Left renal pelvis (tissue), 4 donors: ENCODE data around the gene PREX1. TPM values are rescaled to one million over a fixed set of nuclear protein-coding genes. Genes with fewer than 3 reads are reported as not detected.
A peak's percentile ranks its signal among the peaks of the same experiment; 100 is the strongest.

Experiments used
- DNase-seq, 4 donors: peaks; one replicate each; pipeline ENCODE4 v3.0.0-alpha.2; 2013; ENCODE audit warnings: low read depth in 4 of 4, low spot score in 3 of 4
- polyA plus RNA-seq, 4 donors: library from polyadenylated mRNA; unstranded; fragments of 120-200 nt; gene quantifications; one replicate each; pipeline ENCODE4 v1.2.1, GENCODE V29; 2013; ENCODE audit not compliant: insufficient read length in 4 of 4

The PREX1 gene
- polyA plus RNA-seq, 4 donors = 11.2 to 14.5 (median 14.3) TPM

DNA sequence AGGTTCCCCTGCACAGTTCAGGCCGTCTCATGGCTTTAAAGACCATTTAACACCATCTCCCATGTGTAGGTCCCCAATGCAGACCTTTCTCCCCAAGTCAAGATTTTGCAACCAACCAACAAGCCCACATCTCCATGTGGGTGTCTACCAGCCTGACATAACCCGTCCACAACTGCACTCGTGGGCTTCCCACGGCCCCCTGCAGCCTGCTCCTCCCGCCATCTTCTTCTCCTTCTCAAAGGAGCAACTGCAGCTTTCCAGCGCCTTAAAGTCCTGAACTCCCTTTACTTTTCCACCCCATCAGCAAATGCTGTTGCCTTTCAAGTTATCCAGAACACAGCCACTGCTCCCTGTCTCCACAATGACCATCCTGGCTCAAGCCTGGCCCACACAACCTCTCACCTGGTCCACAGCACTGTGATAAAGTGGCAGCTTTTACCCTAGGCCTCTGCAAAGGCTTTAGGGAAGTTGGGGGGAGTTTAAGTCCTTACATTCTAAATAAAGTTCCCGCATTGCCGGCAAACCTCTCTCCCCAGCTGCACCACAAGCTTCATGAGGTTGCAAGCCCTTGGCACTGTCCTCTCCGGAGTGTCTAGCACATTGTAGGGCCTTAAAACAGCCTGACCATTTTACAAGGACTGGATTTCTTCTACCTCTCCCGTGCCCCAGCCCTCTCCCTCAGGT is 140.5 kb downstream of the PREX1 start:
- no peak for DNase-seq

DNA sequence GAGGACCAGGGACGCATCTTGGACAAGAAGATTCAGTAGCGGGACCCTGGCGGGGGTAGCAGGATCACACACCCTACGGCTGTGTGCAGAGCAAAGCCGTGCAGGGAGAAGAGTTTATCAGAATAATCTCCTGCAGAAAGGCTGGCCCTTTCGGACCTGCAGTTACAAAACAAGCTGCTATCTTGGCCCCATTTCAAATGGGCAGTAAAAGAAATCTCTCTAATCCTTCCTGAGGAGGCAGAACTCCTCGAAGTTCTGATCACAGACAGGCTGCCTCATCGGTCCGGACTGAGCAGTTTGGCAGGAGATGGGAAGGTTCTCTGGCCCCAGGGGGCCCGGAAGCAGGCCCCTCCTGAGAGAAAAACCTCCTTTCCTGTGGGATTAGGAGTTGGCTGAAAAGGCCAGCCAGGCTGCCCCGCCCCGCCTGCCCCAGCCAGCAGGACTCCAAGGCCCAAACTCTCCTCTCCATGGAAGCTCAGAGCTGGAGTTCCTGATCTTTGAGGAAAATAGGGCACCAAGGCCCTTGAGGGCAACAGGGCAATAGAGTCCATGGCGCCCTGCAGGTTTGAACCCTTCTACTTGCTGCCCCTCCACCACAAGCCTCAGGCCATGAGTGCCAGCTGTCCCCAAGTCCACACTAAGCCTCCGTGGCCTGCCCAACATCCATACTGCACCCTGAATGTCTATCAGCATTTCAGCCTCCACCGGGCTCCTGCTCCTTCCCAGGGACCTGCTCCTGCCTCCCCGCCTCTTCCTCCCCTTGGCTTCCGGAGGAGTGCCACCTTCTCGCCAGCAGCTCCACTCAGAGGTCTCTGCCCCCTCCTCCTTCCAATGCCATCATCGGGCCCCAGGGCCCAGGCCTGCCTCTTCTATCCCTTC is 141.3 kb downstream of the PREX1 start:
- DNase-seq = no peak

DNA sequence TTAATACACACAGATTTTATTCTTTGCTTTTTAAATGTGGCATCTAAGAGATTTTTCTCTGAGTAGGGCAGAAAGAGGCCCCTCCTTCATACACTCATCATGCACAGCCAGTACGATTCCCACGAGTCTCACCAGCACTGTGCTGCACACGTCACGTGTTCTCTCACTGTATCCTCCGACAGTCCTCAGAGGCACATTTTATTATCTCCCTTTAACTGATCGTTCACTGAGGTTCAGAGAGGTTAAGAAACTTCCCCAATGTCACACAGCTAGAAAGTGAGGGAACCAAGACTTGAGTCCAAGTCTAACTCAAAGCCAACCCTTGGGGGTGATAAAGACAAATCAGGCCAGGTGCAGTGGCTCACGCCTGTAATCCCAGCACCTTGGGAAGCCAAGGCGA is 142.5 kb downstream of the PREX1 start:
- no peak for DNase-seq

DNA sequence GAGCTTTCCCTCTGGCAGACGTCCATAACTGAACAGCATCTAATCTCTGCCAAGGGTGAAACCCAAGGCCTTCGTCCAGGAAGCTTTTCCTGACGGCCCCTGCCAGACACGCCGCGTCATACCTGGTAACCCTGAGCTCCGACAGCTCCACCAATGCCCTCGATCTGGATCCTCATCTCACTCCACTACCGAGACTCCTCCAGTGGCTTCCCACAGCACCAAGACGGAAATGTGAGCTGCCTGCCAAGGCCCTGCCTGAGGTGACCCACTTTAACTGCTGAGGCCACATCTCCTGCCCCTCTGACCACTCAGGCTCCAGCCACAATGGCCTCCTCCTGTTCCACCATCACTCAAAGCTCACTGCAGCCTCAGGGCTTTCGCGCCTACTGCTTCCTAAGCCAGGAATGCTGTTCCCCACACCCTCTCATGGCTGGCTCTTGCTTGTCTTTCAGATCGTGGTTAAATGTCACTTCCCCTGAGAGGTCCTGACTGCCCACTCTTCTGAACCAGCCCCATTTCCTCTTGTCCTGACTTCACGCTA is 143.2 kb downstream of the PREX1 start:
- DNase-seq = no peak

DNA sequence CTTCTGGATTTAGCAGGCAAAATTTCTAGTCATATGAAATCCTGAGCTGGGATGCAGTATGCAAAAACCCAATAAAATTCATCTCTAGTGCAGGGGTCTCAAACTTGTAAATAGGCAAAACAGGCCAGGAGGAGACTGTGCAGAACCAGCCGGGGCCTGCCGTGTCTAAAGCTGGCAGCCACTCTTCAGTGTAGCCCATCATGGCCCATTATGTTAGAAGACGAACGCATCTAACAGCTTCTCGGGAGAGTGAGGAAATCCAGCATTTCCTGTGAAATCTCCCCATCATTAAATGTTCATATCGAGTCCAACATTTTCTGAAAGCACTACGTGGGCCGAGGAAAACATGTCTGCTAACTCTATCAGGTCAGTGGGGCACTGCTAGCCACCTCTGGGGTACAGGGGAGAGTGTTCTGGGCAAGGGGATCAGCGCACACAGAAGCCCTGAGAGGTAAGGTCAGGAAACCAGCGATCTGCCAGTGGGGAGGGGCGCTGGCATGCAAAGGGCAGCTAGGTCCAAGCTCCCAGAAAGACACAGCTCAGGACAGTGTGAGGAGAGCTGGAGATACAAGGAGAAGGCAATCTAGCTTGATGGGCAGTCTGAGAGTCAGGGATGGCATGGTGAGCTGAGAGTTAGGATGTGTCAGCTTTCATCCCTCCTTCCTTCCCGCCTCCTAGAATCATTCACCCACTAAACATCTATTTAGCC is 144.2 kb downstream of the PREX1 start:
- DNase-seq = no peak

DNA sequence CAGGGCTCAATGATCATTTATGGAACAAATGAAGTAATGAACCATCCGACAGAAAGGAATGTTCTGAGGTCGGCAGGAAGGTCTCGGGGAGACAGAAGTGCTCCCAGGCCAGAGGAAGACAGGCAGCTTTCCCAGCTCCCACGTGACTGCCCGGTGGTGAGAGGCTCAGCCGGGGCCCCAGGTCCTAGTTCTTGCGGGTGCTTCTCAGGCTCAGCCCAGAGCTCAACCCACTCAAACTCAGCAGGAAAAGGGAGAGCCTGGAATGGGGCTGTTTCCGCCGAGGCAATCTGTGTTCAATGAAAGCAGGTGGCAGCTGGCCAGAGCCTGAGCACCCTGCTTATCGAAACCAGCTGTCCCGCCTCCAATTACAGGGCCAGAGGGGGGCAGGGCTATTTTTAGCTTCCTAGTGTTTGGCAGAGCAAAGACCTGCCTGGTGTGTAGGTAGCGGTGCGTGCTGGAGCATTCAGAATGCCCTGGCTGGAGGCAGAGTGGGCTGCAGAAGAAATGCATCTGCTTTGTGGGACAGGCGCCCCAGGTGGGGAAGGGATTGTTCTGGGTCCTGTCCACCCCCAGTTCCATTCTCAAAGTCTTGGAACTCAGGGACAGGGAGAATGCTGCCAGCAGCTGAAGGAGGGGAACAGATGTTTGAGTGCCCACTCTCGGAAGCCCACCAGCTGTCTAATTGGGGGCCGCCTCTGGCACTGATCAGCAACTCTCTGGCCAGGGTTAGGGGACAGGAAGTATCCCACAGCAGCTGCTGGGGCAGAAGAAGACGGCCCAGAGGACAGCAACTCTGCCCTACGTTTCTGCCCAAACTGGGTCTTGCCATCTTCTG is 145.1 kb downstream of the PREX1 start:
- peak; percentile 77 to 89 (median 83) for DNase-seq

DNA sequence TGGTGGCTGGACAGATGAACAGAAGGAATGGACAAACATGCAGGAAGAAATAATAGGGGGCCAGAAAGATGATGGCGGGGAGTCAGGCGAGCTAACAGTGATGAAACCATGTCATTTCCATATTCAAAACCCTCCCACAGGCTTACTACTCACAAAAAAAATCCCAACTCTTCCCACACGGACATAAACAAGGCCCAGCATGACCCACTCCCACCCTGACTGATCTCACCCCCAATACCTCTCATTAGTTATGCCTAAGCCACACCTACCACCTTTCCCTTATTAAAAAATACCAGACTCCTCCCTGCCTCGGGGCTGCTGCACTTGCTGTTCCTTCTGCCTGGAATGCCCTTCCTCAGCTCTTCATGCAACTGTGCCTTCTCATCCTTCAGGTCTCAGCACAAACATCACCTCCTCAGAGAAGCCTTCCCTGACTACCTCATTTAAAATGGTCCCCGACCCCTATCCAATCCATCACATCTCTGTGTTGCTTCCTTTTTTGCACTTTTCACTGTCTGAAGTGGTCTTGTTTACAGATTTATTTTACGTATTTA is 145.8 kb downstream of the PREX1 start:
- DNase-seq = no peak

DNA sequence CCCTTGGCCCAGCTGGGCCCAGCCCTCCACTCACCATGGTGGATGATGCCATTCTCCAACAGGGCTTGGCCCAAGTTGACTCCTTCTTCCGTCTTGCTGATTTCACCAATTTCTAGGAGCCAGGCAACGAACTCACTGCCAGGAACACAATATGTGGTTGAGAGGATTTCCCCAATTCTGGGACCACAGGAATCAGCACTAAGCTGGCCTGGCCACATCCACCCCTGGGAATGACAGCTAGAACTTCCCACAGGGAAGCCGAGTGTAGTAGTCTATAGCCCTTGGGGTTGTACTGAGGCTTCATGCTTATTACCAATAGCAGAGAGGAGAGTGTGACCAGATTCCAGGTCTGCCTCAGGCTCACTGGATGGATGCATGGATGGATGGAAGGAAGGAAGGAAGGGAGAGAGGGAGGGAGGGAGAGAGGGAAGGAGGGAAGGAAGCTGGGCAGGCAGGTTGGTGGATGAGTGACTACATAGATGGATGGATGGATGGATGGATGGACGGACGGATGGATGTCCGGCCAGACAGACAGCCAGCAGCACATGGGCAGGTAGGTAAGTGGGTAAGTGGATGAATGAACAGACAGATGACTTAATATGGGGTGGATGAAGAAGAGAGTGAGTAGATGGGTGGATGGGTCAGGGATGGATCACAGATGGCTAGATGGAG is 146.5 kb downstream of the PREX1 start:
- DNase-seq = no peak

DNA sequence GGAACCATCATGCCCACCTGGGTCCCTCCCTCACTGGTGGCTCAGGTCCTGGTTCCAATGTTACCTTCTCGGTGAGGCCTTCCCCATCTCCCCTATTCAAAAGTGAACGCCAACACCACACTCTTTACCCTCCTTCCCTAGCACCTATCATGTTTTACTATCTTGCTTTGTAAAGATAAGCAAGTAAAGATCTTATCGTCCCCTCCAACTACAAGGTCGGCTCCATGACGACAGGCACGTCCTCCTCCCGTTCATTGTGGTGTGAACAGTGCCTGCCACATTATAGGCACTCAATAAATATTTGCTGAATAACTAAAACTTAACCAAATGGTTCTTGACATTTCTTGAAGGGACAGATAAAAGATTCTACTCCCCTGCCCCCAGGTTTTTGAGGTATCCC is 147.1 kb downstream of the PREX1 start:
- no peak for DNase-seq

DNA sequence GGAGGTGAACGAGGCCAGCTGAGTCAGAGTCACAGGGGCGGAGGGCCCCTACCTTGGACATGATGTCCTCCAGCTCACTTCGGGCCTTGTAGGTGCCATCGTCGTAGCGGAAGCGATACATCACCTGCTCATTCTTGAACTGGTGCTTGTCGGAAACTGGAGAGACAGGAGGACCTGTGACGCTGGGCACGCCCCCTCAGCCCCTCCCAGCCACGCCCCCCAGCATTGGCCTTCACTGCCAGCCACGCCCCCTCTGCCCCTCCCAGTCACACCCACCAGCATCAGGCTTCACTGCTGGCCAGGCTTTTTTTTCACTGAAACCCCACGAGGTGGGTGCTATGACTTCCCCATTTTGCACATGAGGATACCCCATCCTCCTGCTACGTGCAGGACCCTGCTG is 148.2 kb downstream of the PREX1 start:
- no peak for DNase-seq

DNA sequence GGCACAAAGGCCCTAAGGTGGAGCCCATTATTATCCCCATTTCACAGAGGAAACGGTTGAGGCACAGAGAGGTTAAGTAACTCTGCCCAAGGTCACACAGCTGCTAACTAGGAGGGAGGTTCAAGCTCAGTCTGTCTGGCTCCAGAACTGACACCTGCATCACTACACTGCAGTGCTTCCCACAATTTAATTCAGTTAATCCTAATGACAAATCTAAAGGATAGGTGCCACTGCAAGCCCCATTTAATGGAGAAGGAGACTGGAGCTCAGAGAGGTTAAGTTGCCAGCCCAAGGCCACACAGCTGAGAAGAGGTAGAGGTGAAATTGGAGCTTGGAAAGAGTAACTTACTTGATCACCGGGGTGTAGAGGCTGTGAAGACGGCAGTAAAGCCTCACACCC is 148.8 kb downstream of the PREX1 start:
- DNase-seq = no peak

DNA sequence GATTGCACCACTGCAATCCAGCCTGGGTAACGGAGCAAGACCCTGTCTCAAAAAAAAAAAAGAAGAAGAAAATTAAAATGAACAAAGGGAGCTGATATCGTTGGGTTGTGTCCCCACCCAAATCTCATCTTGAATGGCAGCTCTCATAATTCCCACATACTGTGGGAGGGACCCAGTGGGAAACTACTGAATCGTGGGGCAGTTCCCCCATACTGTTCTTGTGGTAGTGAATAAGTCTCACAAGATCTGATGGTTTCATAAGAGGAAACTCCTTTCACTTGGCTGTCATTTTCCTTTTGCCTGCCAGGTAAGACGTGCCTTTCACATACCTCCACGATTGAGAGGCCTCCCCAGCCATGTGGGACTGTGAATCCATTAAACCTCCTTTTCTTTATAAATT is 149.4 kb downstream of the PREX1 start:
- no peak for DNase-seq

DNA sequence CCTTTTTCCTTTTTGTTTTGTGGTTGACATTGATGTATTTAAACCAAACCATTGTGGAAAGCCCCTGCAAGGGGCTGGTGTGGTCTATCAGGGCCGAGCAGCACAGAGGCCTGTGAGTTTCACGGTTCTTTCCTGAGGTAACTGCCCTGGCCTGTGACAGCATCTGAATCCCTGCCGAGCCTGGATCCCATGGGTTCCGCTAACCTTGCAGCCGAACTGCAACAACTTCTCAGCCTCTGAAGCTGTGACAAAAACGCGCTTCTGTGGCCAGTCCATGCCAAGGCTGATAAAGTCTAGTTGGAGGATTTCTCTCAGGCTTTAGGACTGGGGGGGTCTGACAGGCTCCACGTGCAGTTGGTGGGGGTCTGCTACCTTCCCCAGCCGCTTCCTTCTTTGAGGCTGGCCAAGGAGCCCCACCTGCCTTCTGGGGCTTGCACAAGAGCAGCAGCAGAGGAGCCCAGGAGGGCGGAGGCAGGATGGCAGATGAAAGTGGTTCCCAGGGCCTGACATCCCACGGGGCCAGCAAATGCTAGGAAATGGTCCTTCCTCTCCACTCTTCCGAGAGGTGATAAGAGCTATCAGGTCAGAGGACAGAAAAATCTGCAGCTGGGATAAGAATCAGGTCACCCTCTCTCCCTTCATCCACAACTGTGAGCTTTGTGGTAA is 150.9 kb downstream of the PREX1 start:
- no peak for DNase-seq

DNA sequence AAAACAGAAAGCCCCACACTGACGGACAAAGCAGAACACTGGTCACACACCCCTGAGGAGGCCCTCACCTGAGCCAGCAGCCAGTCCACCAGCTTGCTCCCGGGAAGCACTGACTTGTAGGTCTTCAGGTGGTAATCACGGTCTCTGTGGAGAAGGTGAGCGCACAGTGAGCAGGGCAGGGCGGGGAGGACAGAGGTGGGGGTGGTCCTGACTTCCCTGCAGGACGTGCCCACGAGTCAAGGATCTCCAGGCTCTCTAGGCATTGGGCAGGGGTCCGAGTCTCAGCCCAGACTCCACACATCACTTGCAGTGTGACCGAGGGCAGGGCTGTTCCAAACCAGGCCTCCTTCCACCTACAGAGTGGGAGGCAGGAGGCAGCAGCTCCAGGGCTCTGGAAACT is 151.7 kb downstream of the PREX1 start:
- DNase-seq = no peak

DNA sequence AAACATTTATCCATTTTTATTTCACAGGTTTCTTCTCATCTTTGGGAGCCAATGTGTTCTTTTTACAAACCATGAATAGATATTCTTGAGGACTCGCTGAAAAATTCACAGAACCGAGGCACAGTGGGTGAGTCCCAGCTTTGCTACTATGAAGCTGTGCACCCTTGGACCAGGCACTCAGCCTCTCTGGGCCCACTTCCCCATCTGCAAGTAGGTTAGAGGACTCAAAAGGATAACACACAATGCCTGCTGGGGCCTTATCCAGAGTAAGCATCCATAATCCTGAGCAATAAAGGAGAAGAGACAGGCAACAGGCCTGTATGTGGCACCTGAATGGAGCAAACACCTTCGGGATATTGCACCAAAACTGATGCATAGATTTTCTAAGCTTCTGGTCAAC is 153.3 kb downstream of the PREX1 start:
- DNase-seq = no peak

DNA sequence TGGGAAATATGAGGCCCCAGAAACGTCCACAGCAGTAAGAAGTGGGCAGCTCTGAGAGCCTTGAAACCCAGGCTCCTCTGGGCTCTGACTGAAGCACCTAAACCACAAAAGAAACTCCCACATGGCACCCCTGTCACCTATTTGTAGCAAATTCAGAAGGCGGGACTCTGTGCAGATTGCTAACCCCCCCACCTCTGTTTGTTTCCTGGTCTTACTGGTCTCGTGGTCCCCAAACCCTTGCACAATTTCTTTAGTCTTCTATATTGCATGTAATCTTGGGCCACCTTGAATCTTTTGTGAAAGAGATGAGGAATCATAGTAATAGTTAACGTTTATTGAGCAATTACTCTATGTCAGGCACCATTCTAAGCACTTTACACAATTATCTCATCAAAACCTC is 154.3 kb downstream of the PREX1 start:
- DNase-seq = no peak

DNA sequence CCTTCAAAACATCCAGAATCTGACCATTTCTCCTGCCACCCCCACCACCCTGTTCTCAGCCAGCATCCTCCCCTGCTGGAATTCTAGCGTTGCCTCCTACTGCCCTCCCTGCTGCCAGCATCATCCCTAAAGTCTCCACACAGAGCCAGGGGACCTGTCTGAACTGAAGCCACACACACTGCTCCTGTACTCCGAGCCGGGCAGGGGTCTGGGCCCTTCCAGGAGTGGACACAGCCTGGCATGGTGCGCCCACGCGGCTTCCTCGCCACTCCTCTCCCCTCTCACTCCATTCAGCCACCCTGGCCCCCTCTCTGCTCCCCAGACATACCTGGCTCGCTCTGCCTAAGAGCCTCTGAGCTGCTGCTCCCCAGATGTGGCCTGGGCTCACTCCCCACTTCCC is 155.5 kb downstream of the PREX1 start:
- no peak for DNase-seq

DNA sequence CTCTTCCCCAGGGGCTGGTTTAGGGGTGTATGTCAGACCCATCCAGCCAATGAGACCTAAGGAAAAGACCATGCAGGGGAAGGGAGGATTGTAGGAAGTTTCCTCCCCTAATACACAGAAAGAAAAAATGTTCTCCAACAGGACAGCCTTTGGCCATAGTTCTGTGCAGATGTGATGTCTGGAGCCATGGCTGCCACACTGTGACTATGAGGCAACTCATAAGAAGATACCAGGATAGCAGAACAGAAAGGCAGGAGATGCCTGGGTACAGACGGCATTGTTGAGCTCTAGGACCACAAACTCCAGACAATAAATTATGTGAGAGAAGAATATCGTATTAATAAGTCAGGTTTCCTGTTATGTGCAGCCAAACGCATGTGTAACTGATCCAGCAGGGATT is 156.7 kb downstream of the PREX1 start:
- DNase-seq = no peak
